HG02588 (cell line): Measurements from ENCODE around the gene CTDSP1.

Experiments used
- ATAC-seq: cut with Tn5 transposase; IDR thresholded peaks from one replicate; pipeline ENCODE4 v1.9.1; 2021; ENCODE audit warnings: mild to moderate bottlenecking, moderate library complexity; ENCODE audit not compliant: unreplicated experiment

Gene CTDSP1

GRCh38 chr2:218382785-218383184 lies 16.9 kb upstream of the CTDSP1 start:
- no peak for ATAC-seq

- ATAC-seq, result no peak
These were observed 15.7 kb upstream of the CTDSP1 start for GRCh38 chr2:218383892-218384519.

GRCh38 chr2:218384975-218385374 lies 14.7 kb upstream of the CTDSP1 start:
- ATAC-seq, result no peak

- ATAC-seq, result no peak
These were observed 12.9 kb upstream of the CTDSP1 start for GRCh38 chr2:218386505-218387368.

- no peak for ATAC-seq
These were observed 12.1 kb upstream of the CTDSP1 start for GRCh38 chr2:218387369-218388194.

GRCh38 chr2:218389333-218390150 lies 10.1 kb upstream of the CTDSP1 start:
- no peak for ATAC-seq

- no peak for ATAC-seq
These were observed 8.5 kb upstream of the CTDSP1 start for GRCh38 chr2:218391202-218391601.

GRCh38 chr2:218392459-218392858 lies 7.2 kb upstream of the CTDSP1 start:
- ATAC-seq, result no peak

GRCh38 chr2:218392891-218393462 lies 6.7 kb upstream of the CTDSP1 start:
- ATAC-seq, result no peak

GRCh38 chr2:218393750-218394290 lies 5.8 kb upstream of the CTDSP1 start:
- no peak for ATAC-seq

- no peak for ATAC-seq
These were observed 5.2 kb upstream of the CTDSP1 start for GRCh38 chr2:218394298-218395089.

- no peak for ATAC-seq
These were observed 4.6 kb upstream of the CTDSP1 start for GRCh38 chr2:218395090-218395444.

- no peak for ATAC-seq
These were observed 4.2 kb upstream of the CTDSP1 start for GRCh38 chr2:218395456-218395825.

- peak; percentile 44 for ATAC-seq
These were observed 3.6 kb upstream of the CTDSP1 start for GRCh38 chr2:218395826-218396687.

- ATAC-seq, result no peak
These were observed 2.8 kb upstream of the CTDSP1 start for GRCh38 chr2:218396688-218397462.

GRCh38 chr2:218397463-218397819 lies 2.2 kb upstream of the CTDSP1 start:
- ATAC-seq, result no peak

- ATAC-seq, result no peak
These were observed 1.7 kb upstream of the CTDSP1 start for GRCh38 chr2:218397820-218398436.
